ENCODE results near the gene NLK. TPM values are rescaled to one million over a fixed set of nuclear protein-coding genes. Genes with fewer than 3 reads are reported as not detected.

NLK gene
- total and polyA plus RNA-seq, 2 donors (not counting 3 experiments of a cell fraction or from before 2014, with no cell fraction given) = 23.8 to 34.2 TPM

DNA sequence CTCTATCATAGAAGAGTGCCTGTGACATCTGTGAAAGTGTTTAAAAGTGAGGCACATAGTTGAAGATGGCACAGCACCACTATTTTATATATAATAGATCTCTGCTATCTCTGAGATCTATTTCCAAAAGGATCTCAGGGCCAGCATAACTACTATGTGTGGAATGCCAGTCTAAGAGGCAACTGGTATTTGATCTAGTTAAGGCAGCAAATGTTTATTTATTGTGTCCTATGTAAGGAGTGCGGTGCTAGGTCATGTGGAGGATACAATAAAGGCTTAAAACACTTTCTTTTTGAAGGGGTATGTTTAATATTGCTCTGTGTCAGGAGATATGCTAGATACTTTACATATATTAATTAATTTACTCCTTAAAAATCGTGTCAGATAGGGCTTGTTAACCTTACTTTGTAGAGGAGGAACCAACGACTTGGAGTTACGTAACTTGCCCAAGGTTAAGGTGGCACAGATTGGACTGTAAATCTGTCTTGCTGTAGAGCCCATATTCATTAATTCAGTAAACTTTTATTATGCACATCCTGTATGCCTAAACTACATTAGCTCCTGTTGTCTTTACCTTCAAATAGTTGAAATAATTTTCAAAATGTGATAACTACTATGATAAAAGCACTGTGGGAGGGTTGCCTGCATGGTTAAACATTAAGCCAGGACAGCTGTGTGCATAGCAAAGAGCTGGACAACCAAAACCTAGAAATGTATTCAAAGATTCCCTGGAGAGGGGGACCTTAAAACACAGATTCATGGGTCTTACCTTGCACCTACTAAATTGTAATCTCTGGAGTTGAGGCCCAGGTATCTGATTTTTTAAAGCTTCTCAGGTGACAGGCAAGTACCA, 83.3 kb downstream of the NLK start:
- no peak overlapping the region for H2AFZ ChIP-seq (ENCODE audit: low read depth, low read length)
- no TSS peak for BruUV-seq (replicated peaks)
- DNase-seq (ENCODE audit: low read depth, low spot score) (no peak), FAIRE-seq (no peak)
- H3K4me1 ChIP-seq (ENCODE audit: control insufficient read depth, extremely low read depth, insufficient read depth, low read length) = peaks cover 5% of the 10 kb centered on the region
- no peaks in the 10 kb centered on the region for H3K9me3 ChIP-seq (replicated peaks; ENCODE audit: control insufficient read depth, insufficient read depth, low read length)
- POLR2A ChIA-PET = no interaction called here
- no peaks in the 10 kb centered on the region for H4K20me1 ChIP-seq (replicated peaks; ENCODE audit: control insufficient read depth, extremely low read depth, insufficient read depth, low read length)
- no peak overlapping the region for H3K4me3 ChIP-seq (replicated peaks in 1 of 3; ENCODE audit: insufficient read depth in 1 of 3, low read depth in 1 of 3, low read length in 3 of 3)
- CTCF ChIA-PET = interaction anchor here (0.8 to 2.3 kb wide), 4 partner anchors 8 to 60 kb away, joined by 3 to 8 read pairs (median 6); no protein-coding TSS in a partner anchor
- H3K4me2 ChIP-seq (ENCODE audit: insufficient read depth, low read length) = no peak overlapping the region
- no peak overlapping the region for H3K9ac ChIP-seq (replicated peaks; ENCODE audit: extremely low read depth, insufficient read depth, low read length)
- peaks cover 3% of the 10 kb centered on the region for H3K79me2 ChIP-seq (ENCODE audit: control insufficient read depth, insufficient read depth, low read length)
- H3K27ac ChIP-seq (ENCODE audit: insufficient read depth, low read depth, low read length) = no peak overlapping the region
- no peaks in the 10 kb centered on the region for H3K27me3 ChIP-seq (ENCODE audit: control insufficient read depth in 2 of 2, insufficient read depth in 2 of 2, low read length in 2 of 2)
- H3K9me1 ChIP-seq (replicated peaks; ENCODE audit: control insufficient read depth, extremely low read depth, insufficient read depth, low read length) = no peaks in the 10 kb centered on the region
- TF ChIP-seq FOS (IDR thresholded peaks at IDR 0.05; ENCODE audit: borderline replicate concordance, insufficient read depth, low read length) (no peak), GATA2 (IDR thresholded peaks at IDR 0.05; ENCODE audit: insufficient read depth, insufficient read length, low read depth, low read length) (no peak), POLR2AphosphoS5 (IDR thresholded peaks at IDR 0.05; ENCODE audit: insufficient read depth, low read depth, low read length) (no peak), MYC (IDR thresholded peaks at IDR 0.05; ENCODE audit: low read depth, low read length) (no peak), EZH2 (IDR thresholded peaks at IDR 0.05; ENCODE audit: borderline replicate concordance, low read depth, low read length, severe bottlenecking) (no peak), JUN (IDR thresholded peaks at IDR 0.05; ENCODE audit: borderline replicate concordance, insufficient read depth, insufficient read length, low read depth) (no peak), POLR2A (IDR thresholded peaks at IDR 0.05; ENCODE audit: low read depth, low read length) (no peak)
- TF ChIP-seq, protein P1, sequence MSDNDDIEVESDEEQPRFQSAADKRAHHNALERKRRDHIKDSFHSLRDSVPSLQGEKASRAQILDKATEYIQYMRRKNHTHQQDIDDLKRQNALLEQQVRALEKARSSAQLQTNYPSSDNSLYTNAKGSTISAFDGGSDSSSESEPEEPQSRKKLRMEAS (IDR thresholded peaks at IDR 0.05; ENCODE audit: insufficient read depth, insufficient read length) = no peak
- TF ChIP-seq, protein P2, sequence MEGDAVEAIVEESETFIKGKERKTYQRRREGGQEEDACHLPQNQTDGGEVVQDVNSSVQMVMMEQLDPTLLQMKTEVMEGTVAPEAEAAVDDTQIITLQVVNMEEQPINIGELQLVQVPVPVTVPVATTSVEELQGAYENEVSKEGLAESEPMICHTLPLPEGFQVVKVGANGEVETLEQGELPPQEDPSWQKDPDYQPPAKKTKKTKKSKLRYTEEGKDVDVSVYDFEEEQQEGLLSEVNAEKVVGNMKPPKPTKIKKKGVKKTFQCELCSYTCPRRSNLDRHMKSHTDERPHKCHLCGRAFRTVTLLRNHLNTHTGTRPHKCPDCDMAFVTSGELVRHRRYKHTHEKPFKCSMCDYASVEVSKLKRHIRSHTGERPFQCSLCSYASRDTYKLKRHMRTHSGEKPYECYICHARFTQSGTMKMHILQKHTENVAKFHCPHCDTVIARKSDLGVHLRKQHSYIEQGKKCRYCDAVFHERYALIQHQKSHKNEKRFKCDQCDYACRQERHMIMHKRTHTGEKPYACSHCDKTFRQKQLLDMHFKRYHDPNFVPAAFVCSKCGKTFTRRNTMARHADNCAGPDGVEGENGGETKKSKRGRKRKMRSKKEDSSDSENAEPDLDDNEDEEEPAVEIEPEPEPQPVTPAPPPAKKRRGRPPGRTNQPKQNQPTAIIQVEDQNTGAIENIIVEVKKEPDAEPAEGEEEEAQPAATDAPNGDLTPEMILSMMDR (IDR thresholded peaks at IDR 0.05; ENCODE audit: extremely low read depth in 1 of 2, insufficient read depth in 1 of 2, low read depth in 1 of 2, low read length in 2 of 2) = no peak
- H3K36me3 ChIP-seq (ENCODE audit: control insufficient read depth in 2 of 2, extremely low read depth in 1 of 2, insufficient read depth in 2 of 2, low read length in 2 of 2) = peaks cover 0 to 3% of the 10 kb centered on the region in 2 experiments
- dilution Hi-C loops (cut with MboI; ENCODE audit: extremely low pct_ligation_motif_present, low sequenced_read_pairs) (no loop called here), intact Hi-C loops (cut with micrococcal nuclease) (loop anchor here (5.0 kb wide), 1 partner anchor 33 kb away; no protein-coding TSS in a partner anchor)

Data from endothelial cell of umbilical vein (primary cell).